Urinary bladder (tissue), 4 donors: Measurements from ENCODE around the gene LIN52. TPM values are rescaled to one million over a fixed set of nuclear protein-coding genes. Genes with fewer than 3 reads are reported as not detected.

Source experiments
- DNase-seq: peaks from one replicate; pipeline ENCODE4 v3.0.0-alpha.2; 2015; ENCODE audit errors: extremely low spot score
- H3K27ac ChIP-seq: one replicate; pipeline ENCODE4 v1.5.1; 2013; ENCODE audit warnings: low read depth, mild to moderate bottlenecking, moderate library complexity
- H3K36me3 ChIP-seq: one replicate; pipeline ENCODE4 v1.6.1; 2013; ENCODE audit warnings: mild to moderate bottlenecking, moderate library complexity; ENCODE audit not compliant: insufficient read depth
- H3K4me1 ChIP-seq: one replicate; pipeline ENCODE4 v1.6.1; 2013; ENCODE audit warnings: mild to moderate bottlenecking, moderate library complexity; ENCODE audit not compliant: insufficient read depth
- H3K4me3 ChIP-seq: one replicate; pipeline ENCODE4 v1.5.1; 2013; ENCODE audit warnings: low read depth, low read length
- WGBS: extraction: QIAGEN DNeasy Blood & Tissue Kit; methylation state at CpG from one replicate; pipeline ENCODE4 v1.1.7; 2013; 5-methylcytosine and 5-hydroxymethylcytosine counted together
- polyA plus RNA-seq: library from polyadenylated mRNA; stranded (reverse); fragments of 200-250 nt; gene quantifications from one replicate; pipeline ENCODE4 v1.2.3, GENCODE V29; 2013
- total RNA-seq: library from RNA; depleted of rRNA; stranded (reverse); fragments of >200 nt; gene quantifications from one replicate; pipeline ENCODE4 v1.2.3, GENCODE V29; 2014
- donor health status: healthy with polysubstance abuse.
- donor health status: healthy.

LIN52 gene
- total and polyA plus RNA-seq, 2 donors: 11.8 to 17.5 TPM

- 67% methylated on average over 21 of the region's 21 CpGs for WGBS
- Histone ChIP-seq H3K4me3 (no peak overlapping the region), H3K27ac (no peak overlapping the region), H3K4me1 (no peaks in the 10 kb centered on the region), H3K36me3 (no peaks in the 10 kb centered on the region)
- no peak for DNase-seq
Observed at GRCh38 chr14:74213907-74214803, 129.4 kb downstream of the LIN52 start.

GRCh38 chr14:74216671-74217070 is 131.9 kb downstream of the LIN52 start:
- WGBS: 90% methylated on average over 11 of the region's 11 CpGs
- DNase-seq: no peak
- Histone ChIP-seq H3K36me3 (no peaks in the 10 kb centered on the region), H3K4me1 (no peaks in the 10 kb centered on the region), H3K27ac (no peak overlapping the region), H3K4me3 (no peak overlapping the region)

GRCh38 chr14:74217672-74218448 is 133.1 kb downstream of the LIN52 start:
- Histone ChIP-seq H3K27ac (no peak overlapping the region), H3K4me1 (no peaks in the 10 kb centered on the region), H3K4me3 (no peak overlapping the region), H3K36me3 (no peaks in the 10 kb centered on the region)
- DNase-seq: no peak
- whole genome bisulfite sequencing: 12% methylated on average over 40 of the region's 40 CpGs

- Histone ChIP-seq H3K4me3 (no peak overlapping the region), H3K4me1 (no peaks in the 10 kb centered on the region), H3K36me3 (no peaks in the 10 kb centered on the region), H3K27ac (no peak overlapping the region)
- DNase-seq: no peak
- 60% methylated on average over 4 of the region's 4 CpGs for WGBS
Observed at GRCh38 chr14:74218462-74218861, 133.7 kb downstream of the LIN52 start.

- H3K4me3 ChIP-seq: no peak overlapping the region
- no peaks in the 10 kb centered on the region for H3K4me1 ChIP-seq
- WGBS: 65% methylated on average over 13 of the region's 13 CpGs
- no peak overlapping the region for H3K27ac ChIP-seq
- no peaks in the 10 kb centered on the region for H3K36me3 ChIP-seq
- no peak for DNase-seq
Observed at GRCh38 chr14:74219277-74220205, 134.8 kb downstream of the LIN52 start.

GRCh38 chr14:74220991-74221390 is 136.2 kb downstream of the LIN52 start:
- H3K36me3 ChIP-seq: no peaks in the 10 kb centered on the region
- WGBS: 85% methylated on average over 6 of the region's 6 CpGs
- no peak overlapping the region for H3K27ac ChIP-seq
- no peaks in the 10 kb centered on the region for H3K4me1 ChIP-seq
- H3K4me3 ChIP-seq: no peak overlapping the region
- DNase-seq: no peak

GRCh38 chr14:74221741-74222140 is 137.0 kb downstream of the LIN52 start:
- DNase-seq: no peak
- no peaks in the 10 kb centered on the region for H3K36me3 ChIP-seq
- H3K27ac ChIP-seq: no peak overlapping the region
- no peaks in the 10 kb centered on the region for H3K4me1 ChIP-seq
- WGBS: 86% methylated on average over 7 of the region's 7 CpGs
- no peak overlapping the region for H3K4me3 ChIP-seq

- 68% methylated on average over 6 of the region's 6 CpGs for WGBS
Observed at GRCh38 chr14:74223016-74223415, 138.3 kb downstream of the LIN52 start.

GRCh38 chr14:74231784-74232183 is 147.0 kb downstream of the LIN52 start:
- no peak overlapping the region for H3K4me3 ChIP-seq
- H3K27ac ChIP-seq: no peak overlapping the region
- WGBS: 83% methylated on average over 8 of the region's 8 CpGs
- no peaks in the 10 kb centered on the region for H3K4me1 ChIP-seq
- H3K36me3 ChIP-seq: no peaks in the 10 kb centered on the region
- no peak for DNase-seq

More at GRCh38 chr14:74223016-74223415, 138.3 kb downstream of the LIN52 start:
- H3K4me3 ChIP-seq: no peak overlapping the region
- H3K27ac ChIP-seq: no peak overlapping the region
- no peaks in the 10 kb centered on the region for H3K4me1 ChIP-seq
- DNase-seq: no peak
- no peaks in the 10 kb centered on the region for H3K36me3 ChIP-seq

GRCh38 chr14:74235017-74235416 is 150.3 kb downstream of the LIN52 start:
- no peaks in the 10 kb centered on the region for H3K36me3 ChIP-seq
- H3K4me1 ChIP-seq: peaks cover under 1% of the 10 kb centered on the region
- H3K4me3 ChIP-seq: no peak overlapping the region
- H3K27ac ChIP-seq: no peak overlapping the region
- 66% methylated on average over 4 of the region's 4 CpGs for WGBS
- no peak for DNase-seq

- WGBS: 82% methylated on average over 4 of the region's 4 CpGs
- H3K4me3 ChIP-seq: no peak overlapping the region
- peaks cover 2% of the 10 kb centered on the region for H3K4me1 ChIP-seq
- no peak for DNase-seq
- no peaks in the 10 kb centered on the region for H3K36me3 ChIP-seq
- H3K27ac ChIP-seq: no peak overlapping the region
Observed at GRCh38 chr14:74237441-74237840, 152.7 kb downstream of the LIN52 start.

- DNase-seq: no peak
- no peaks in the 10 kb centered on the region for H3K36me3 ChIP-seq
- 7% methylated on average over 40 of the region's 40 CpGs for WGBS
- H3K4me1 ChIP-seq: peaks cover 2% of the 10 kb centered on the region
- H3K4me3 ChIP-seq: peak within 1 kb of the TSS; percentile 21
- no peak within 1 kb of the TSS for H3K27ac ChIP-seq
Observed at GRCh38 chr14:74238974-74239847, 154.5 kb downstream of the LIN52 start, which contains the start of gene VSX2. VSX2 (plus strand) TSS chr14:74239449; CDS start chr14:74239562, 113 bp downstream.
